ENCODE measurements around the gene KLHL12. TPM values are rescaled to one million over a fixed set of nuclear protein-coding genes. Genes with fewer than 3 reads are reported as not detected.
"Not testable (repeated sequence)": the region's sequence is repeated elsewhere in the genome, so short reads cannot be mapped to it uniquely, and the experiment has no call there.

KLHL12 gene
- polyA plus RNA-seq, 2 of the 4 experiments (the other 2 are of a cell fraction) = 19.4 to 59.4 TPM

DNA sequence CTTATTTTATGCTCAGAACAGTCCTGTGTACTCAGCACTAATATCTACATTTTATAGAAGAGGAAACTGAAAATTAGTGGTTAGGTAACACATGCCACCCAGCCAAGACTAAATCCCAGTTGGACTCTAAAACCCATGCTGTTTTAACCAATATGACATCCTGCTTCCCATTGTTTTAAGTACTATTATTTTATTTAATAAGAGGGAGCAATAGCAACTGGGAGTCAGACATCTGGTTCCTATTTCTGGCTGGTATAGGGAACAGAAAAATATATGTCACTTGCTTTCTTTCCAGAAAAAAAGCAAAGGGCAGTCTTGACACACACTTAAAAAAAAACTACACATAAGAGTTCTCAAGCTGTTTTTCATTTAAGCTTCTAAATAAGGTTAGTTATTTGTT lies 11.9 kb downstream of the KLHL12 start:
- no peak for ATAC-seq
- Histone ChIP-seq H3K4me3 (no peak overlapping the region), H3K27ac (no peak overlapping the region), H3K9me3 (no peaks in the 10 kb centered on the region), H3K4me2 (no peak overlapping the region), H3K4me1 (no peaks in the 10 kb centered on the region)
- DNase-seq (ENCODE audit: low read depth in 1 of 2, low spot score in 1 of 2) = no peak
- TF ChIP-seq HOXB5 (CRISPR knock-in tag; IDR thresholded peaks at IDR 0.05) = no peak
- no peak for TF ChIP-seq FOSL2 (IDR thresholded peaks at IDR 0.05)
- TF ChIP-seq FOSL2 (CRISPR knock-in tag; IDR thresholded peaks at IDR 0.05) = no peak
- TF ChIP-seq ZNF302 (CRISPR knock-in tag; IDR thresholded peaks at IDR 0.05) = no peak
- TF ChIP-seq, protein P1, sequence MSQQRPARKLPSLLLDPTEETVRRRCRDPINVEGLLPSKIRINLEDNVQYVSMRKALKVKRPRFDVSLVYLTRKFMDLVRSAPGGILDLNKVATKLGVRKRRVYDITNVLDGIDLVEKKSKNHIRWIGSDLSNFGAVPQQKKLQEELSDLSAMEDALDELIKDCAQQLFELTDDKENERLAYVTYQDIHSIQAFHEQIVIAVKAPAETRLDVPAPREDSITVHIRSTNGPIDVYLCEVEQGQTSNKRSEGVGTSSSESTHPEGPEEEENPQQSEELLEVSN (IDR thresholded peaks at IDR 0.05; ENCODE audit: borderline replicate concordance, low read depth) = no peak
- TF ChIP-seq, protein P2, sequence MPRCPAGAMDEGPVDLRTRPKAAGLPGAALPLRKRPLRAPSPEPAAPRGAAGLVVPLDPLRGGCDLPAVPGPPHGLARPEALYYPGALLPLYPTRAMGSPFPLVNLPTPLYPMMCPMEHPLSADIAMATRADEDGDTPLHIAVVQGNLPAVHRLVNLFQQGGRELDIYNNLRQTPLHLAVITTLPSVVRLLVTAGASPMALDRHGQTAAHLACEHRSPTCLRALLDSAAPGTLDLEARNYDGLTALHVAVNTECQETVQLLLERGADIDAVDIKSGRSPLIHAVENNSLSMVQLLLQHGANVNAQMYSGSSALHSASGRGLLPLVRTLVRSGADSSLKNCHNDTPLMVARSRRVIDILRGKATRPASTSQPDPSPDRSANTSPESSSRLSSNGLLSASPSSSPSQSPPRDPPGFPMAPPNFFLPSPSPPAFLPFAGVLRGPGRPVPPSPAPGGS (IDR thresholded peaks at IDR 0.05) = no peak
- TF ChIP-seq, protein P3, sequence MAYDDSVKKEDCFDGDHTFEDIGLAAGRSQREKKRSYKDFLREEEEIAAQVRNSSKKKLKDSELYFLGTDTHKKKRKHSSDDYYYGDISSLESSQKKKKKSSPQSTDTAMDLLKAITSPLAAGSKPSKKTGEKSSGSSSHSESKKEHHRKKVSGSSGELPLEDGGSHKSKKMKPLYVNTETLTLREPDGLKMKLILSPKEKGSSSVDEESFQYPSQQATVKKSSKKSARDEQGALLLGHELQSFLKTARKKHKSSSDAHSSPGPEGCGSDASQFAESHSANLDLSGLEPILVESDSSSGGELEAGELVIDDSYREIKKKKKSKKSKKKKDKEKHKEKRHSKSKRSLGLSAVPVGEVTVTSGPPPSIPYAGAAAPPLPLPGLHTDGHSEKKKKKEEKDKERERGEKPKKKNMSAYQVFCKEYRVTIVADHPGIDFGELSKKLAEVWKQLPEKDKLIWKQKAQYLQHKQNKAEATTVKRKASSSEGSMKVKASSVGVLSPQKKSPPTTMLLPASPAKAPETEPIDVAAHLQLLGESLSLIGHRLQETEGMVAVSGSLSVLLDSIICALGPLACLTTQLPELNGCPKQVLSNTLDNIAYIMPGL (CRISPR knock-in tag; IDR thresholded peaks at IDR 0.05; ENCODE audit: borderline replicate concordance) = no peak
- no peak for TF ChIP-seq RNF2 (IDR thresholded peaks at IDR 0.05; ENCODE audit: borderline replicate concordance, low read depth)
- no peak for TF ChIP-seq RAD21 (conservative IDR thresholded peaks at IDR 0.05 in 1 of 2, IDR thresholded peaks at IDR 0.05 in 1 of 2)
- TF ChIP-seq RFX5 (IDR thresholded peaks at IDR 0.05) = no peak
- no peak for TF ChIP-seq RCOR1 (IDR thresholded peaks at IDR 0.05; ENCODE audit: low read depth, low read length)
- TF ChIP-seq POLR2A (IDR thresholded peaks at IDR 0.05; ENCODE audit: low read length) = no peak
- TF ChIP-seq EP300 (IDR thresholded peaks at IDR 0.05) = no peak
- no peak for TF ChIP-seq BHLHE40 (IDR thresholded peaks at IDR 0.05; ENCODE audit: low read depth, low read length)
- TF ChIP-seq CHD4 (IDR thresholded peaks at IDR 0.05; ENCODE audit: borderline replicate concordance) = no peak
- no peak for TF ChIP-seq ZSCAN20 (CRISPR knock-in tag; IDR thresholded peaks at IDR 0.05)
- no peak for TF ChIP-seq JUNB (IDR thresholded peaks at IDR 0.05)
- TF ChIP-seq, protein P4, sequence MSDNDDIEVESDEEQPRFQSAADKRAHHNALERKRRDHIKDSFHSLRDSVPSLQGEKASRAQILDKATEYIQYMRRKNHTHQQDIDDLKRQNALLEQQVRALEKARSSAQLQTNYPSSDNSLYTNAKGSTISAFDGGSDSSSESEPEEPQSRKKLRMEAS (IDR thresholded peaks at IDR 0.05) = no peak
- no peak for TF ChIP-seq CEBPB (IDR thresholded peaks at IDR 0.05)
- TF ChIP-seq, protein P5, sequence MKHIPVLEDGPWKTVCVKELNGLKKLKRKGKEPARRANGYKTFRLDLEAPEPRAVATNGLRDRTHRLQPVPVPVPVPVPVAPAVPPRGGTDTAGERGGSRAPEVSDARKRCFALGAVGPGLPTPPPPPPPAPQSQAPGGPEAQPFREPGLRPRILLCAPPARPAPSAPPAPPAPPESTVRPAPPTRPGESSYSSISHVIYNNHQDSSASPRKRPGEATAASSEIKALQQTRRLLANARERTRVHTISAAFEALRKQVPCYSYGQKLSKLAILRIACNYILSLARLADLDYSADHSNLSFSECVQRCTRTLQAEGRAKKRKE (CRISPR knock-in tag; IDR thresholded peaks at IDR 0.05; ENCODE audit: low read depth) = no peak
- TF ChIP-seq, protein P6, sequence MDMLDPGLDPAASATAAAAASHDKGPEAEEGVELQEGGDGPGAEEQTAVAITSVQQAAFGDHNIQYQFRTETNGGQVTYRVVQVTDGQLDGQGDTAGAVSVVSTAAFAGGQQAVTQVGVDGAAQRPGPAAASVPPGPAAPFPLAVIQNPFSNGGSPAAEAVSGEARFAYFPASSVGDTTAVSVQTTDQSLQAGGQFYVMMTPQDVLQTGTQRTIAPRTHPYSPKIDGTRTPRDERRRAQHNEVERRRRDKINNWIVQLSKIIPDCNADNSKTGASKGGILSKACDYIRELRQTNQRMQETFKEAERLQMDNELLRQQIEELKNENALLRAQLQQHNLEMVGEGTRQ (IDR thresholded peaks at IDR 0.05) = no peak
- FAIRE-seq = no peak
- POLR2A ChIA-PET = interaction anchor here (1.7 kb wide), 1 partner anchor 27 kb away, joined by 3 read pairs; the partner anchor contains the start of gene RABIF
- CTCF ChIA-PET = interaction anchor here (1.4 to 1.9 kb wide), 2 partner anchors 11 to 84 kb away, joined by 4 to 5 read pairs; no protein-coding TSS in a partner anchor

DNA sequence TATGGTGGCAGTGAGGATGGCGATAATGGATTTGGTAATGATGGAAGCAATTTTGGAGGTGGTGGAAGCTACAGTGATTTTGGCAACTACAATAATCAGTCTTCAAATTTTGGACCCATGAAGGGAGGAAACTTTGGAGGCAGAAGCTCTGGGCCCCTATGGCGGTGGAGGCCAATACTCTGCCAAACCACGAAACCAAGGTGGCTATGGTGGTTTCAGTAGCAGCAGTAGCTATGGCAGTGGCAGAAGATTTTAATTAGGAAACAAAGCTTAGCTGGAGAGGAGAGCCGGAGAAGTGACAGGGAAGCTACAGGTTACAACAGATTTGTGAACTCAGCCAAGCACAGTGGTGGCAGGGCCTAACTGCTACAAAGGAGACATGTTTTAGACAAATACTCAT lies 14.6 kb downstream of the KLHL12 start:
- CTCF ChIA-PET = interaction anchor here (0.6 to 1.5 kb wide), 2 partner anchors 12 to 56 kb away, joined by 3 read pairs; no protein-coding TSS in a partner anchor
- H3K4me3 ChIP-seq; FAIRE-seq; H3K4me2 ChIP-seq; H3K27ac ChIP-seq; H3K9me3 ChIP-seq; H3K4me1 ChIP-seq; POLR2A ChIA-PET; ATAC-seq; DNase-seq (ENCODE audit: low read depth in 1 of 2, low spot score in 1 of 2): not testable (repeated sequence)
- WGBS (ENCODE audit: missing lambda C conversion rate) = 96% methylated on average over 4 of the region's 4 CpGs
